ENCODE measurements around the gene LGR4. TPM values are rescaled to one million over a fixed set of nuclear protein-coding genes. Genes with fewer than 3 reads are reported as not detected.

LGR4 gene
- total and polyA plus RNA-seq, 9 of the 15 experiments (the other 6 are each of a cell fraction or from before 2014, with no cell fraction given): 0.94 to 10.1 (median 5.8) TPM

DNA sequence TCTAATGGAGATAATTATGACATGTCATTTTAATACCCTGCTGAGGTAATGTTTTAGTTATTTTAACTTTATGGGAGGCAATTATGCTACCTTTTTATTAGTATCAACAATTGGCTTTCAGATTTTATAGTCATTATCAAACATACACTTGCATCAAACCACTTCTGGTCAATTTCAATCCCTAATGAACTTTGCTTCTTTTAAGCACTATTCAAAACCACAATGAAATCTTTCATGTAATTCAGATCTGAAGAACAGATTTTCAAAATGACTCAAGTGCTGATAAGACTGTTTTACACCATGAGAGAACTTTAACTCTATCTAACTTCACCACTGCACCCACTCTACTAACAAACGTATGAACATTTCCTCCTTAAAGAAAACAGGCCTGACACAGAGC lies 83.7 kb downstream of the LGR4 start (continued):
- TF ChIP-seq FOXA3 (CRISPR knock-in tag; conservative IDR thresholded peaks at IDR 0.05 in 1 of 2, IDR thresholded peaks at IDR 0.05 in 1 of 2) (no peak), ASH1L (IDR thresholded peaks at IDR 0.05; ENCODE audit: borderline replicate concordance, low read depth, partially characterized antibody) (no peak), KDM1A (IDR thresholded peaks at IDR 0.05) (peak; percentile 89 to 90), KDM5B (IDR thresholded peaks at IDR 0.05; ENCODE audit: insufficient replicate concordance, low read depth, low read length) (no peak), ZNF668 (CRISPR knock-in tag; IDR thresholded peaks at IDR 0.05) (no peak), MAZ (CRISPR knock-in tag; conservative IDR thresholded peaks at IDR 0.05 in 1 of 2, IDR thresholded peaks at IDR 0.05 in 1 of 2) (no peak), ZNF274 (IDR thresholded peaks at IDR 0.05; ENCODE audit: borderline replicate concordance, low read depth, low read length) (no peak), RCOR1 (IDR thresholded peaks at IDR 0.05; ENCODE audit: borderline replicate concordance in 1 of 2, low read depth in 2 of 2, low read length in 2 of 2) (peak in 1 of 2 experiments; percentile 84; a peak in 2 of 4 replicates), FOXM1 (IDR thresholded peaks at IDR 0.05; ENCODE audit: low read depth) (no peak), FOXM1 (CRISPR knock-in tag; IDR thresholded peaks at IDR 0.05; ENCODE audit: low read depth) (no peak), STAT5A (IDR thresholded peaks at IDR 0.05; ENCODE audit: borderline replicate concordance, low read length) (no peak), RUNX1 (IDR thresholded peaks at IDR 0.05; ENCODE audit: low read depth) (no peak), HMG20B (CRISPR knock-in tag; IDR thresholded peaks at IDR 0.05) (no peak), FOSL1 (tag; conservative IDR thresholded peaks at IDR 0.05) (peak; percentile 78), HLTF (IDR thresholded peaks at IDR 0.05) (no peak), ZFP30 (CRISPR knock-in tag; IDR thresholded peaks at IDR 0.05; ENCODE audit: borderline replicate concordance) (no peak), JUND (IDR thresholded peaks at IDR 0.05; ENCODE audit: borderline replicate concordance, low read depth, low read length) (peak; percentile 54), JUND (tag; IDR thresholded peaks at IDR 0.05; ENCODE audit: borderline replicate concordance, low read depth, low read length) (peak; percentile 46; the same call in 1 of the 3 replicates)
- TF ChIP-seq, protein P1, sequence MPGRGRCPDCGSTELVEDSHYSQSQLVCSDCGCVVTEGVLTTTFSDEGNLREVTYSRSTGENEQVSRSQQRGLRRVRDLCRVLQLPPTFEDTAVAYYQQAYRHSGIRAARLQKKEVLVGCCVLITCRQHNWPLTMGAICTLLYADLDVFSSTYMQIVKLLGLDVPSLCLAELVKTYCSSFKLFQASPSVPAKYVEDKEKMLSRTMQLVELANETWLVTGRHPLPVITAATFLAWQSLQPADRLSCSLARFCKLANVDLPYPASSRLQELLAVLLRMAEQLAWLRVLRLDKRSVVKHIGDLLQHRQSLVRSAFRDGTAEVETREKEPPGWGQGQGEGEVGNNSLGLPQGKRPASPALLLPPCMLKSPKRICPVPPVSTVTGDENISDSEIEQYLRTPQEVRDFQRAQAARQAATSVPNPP (IDR thresholded peaks at IDR 0.05; ENCODE audit: borderline replicate concordance, insufficient read depth, insufficient read length): no peak
- TF ChIP-seq, protein P2, sequence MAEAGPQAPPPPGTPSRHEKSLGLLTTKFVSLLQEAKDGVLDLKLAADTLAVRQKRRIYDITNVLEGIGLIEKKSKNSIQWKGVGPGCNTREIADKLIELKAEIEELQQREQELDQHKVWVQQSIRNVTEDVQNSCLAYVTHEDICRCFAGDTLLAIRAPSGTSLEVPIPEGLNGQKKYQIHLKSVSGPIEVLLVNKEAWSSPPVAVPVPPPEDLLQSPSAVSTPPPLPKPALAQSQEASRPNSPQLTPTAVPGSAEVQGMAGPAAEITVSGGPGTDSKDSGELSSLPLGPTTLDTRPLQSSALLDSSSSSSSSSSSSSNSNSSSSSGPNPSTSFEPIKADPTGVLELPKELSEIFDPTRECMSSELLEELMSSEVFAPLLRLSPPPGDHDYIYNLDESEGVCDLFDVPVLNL (CRISPR knock-in tag; IDR thresholded peaks at IDR 0.05; ENCODE audit: low read depth): no peak
- TF ChIP-seq, protein P3, sequence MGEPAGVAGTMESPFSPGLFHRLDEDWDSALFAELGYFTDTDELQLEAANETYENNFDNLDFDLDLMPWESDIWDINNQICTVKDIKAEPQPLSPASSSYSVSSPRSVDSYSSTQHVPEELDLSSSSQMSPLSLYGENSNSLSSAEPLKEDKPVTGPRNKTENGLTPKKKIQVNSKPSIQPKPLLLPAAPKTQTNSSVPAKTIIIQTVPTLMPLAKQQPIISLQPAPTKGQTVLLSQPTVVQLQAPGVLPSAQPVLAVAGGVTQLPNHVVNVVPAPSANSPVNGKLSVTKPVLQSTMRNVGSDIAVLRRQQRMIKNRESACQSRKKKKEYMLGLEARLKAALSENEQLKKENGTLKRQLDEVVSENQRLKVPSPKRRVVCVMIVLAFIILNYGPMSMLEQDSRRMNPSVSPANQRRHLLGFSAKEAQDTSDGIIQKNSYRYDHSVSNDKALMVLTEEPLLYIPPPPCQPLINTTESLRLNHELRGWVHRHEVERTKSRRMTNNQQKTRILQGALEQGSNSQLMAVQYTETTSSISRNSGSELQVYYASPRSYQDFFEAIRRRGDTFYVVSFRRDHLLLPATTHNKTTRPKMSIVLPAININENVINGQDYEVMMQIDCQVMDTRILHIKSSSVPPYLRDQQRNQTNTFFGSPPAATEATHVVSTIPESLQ (CRISPR knock-in tag; IDR thresholded peaks at IDR 0.05): no peak
- TF ChIP-seq, protein P4, sequence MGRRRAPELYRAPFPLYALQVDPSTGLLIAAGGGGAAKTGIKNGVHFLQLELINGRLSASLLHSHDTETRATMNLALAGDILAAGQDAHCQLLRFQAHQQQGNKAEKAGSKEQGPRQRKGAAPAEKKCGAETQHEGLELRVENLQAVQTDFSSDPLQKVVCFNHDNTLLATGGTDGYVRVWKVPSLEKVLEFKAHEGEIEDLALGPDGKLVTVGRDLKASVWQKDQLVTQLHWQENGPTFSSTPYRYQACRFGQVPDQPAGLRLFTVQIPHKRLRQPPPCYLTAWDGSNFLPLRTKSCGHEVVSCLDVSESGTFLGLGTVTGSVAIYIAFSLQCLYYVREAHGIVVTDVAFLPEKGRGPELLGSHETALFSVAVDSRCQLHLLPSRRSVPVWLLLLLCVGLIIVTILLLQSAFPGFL (CRISPR knock-in tag; IDR thresholded peaks at IDR 0.05): no peak
